NCI-H2196 (cell line): ENCODE results near the gene CLIP3.

Experiments
- DNase-seq: peaks from one replicate; lab custom pipeline; 2025; ENCODE audit not compliant: unreplicated experiment; lab: John Stamatoyannopoulos, UW

Gene CLIP3

GRCh38 chr19:36009633-36010379 is 22.9 kb downstream of the CLIP3 start:
- no peak for DNase-seq

GRCh38 chr19:36009220-36009619 is 23.5 kb downstream of the CLIP3 start:
- peak; percentile 71 for DNase-seq

- DNase-seq = peak; percentile 41
Measured at GRCh38 chr19:36008336-36008978, 24.2 kb downstream of the CLIP3 start, which contains the start of gene SYNE4. Gene SYNE4 (minus strand): TSS chr19:36008813. CDS start chr19:36008681, 132 bp downstream.

- DNase-seq = no peak
Measured at GRCh38 chr19:36006955-36007354, 25.7 kb downstream of the CLIP3 start.

GRCh38 chr19:36003284-36003683 is 29.4 kb downstream of the CLIP3 start:
- DNase-seq = no peak

- no peak for DNase-seq
Measured at GRCh38 chr19:36001605-36002004, 31.1 kb downstream of the CLIP3 start.

- DNase-seq = no peak
Measured at GRCh38 chr19:35996777-35997176, 35.9 kb downstream of the CLIP3 start.

GRCh38 chr19:35995048-35995993 is 37.4 kb downstream of the CLIP3 start, which contains the start of gene SDHAF1:
Gene SDHAF1 (plus strand): TSS chr19:35995188. CDS start chr19:35995275, 87 bp downstream.
- peak; percentile 97 for DNase-seq

- no peak for DNase-seq
Measured at GRCh38 chr19:35993923-35994598, 38.6 kb downstream of the CLIP3 start.

GRCh38 chr19:35992907-35993765 is 39.5 kb downstream of the CLIP3 start:
- no peak for DNase-seq

- no peak for DNase-seq
Measured at GRCh38 chr19:35991731-35992450, 40.8 kb downstream of the CLIP3 start.

GRCh38 chr19:35990771-35991730 is 41.6 kb downstream of the CLIP3 start:
- DNase-seq = no peak

GRCh38 chr19:35990156-35990555 is 42.5 kb downstream of the CLIP3 start:
- DNase-seq = no peak

- no peak for DNase-seq
Measured at GRCh38 chr19:35988824-35989223, 43.8 kb downstream of the CLIP3 start.

GRCh38 chr19:35987571-35987896 is 45.1 kb downstream of the CLIP3 start:
- DNase-seq = no peak

GRCh38 chr19:35986664-35987570 is 45.8 kb downstream of the CLIP3 start:
- DNase-seq = peak; percentile 73

- DNase-seq = no peak
Measured at GRCh38 chr19:35986111-35986510, 46.6 kb downstream of the CLIP3 start.
